Measurements from ENCODE around the gene FAM124B. TPM values are rescaled to one million over a fixed set of nuclear protein-coding genes. Genes with fewer than 3 reads are reported as not detected.

Gene FAM124B
- total RNA-seq (2014; rRNA removed; shearing (Covaris generic); ENCODE audit: low replicate concordance) = not detected in 2 replicates

DNA sequence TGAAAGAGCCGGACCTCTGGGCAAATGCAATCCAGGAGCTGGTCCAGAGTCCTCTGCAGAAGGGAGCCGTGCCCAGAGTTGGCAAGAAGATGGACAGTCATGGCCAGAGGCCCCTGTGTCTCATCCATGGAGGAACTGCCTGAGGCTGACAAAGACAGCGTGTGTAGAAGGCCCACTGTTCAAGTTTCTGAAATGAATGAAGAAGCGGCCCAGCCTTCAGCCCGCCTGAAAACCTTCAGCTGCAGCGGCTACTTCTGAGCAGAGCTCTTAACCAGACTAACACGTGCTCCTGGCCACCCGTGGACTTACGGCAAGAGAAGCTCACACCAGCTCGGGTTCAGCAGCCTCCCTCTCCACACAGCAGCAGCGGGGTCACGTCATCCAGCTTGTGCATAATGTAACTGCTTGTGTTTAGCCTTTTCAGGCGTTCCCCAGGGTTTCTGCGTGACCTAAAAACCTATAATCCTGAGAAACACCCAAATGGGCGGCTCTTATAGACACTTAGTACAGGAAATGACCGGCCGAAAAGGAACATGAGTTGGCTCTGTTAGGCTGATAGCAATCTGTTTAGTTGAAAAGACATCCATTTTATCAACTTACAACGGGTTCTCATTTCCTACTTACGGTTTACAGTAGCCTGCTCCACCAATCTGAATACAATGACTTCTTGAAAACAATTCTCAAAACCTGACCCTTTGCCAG, at the start of gene FAM124B:
FAM124B (minus strand) TSS at position 467 of the 702 bp plus-strand sequence; CDS start at position 128, 339 bp downstream.
- H3K36me3 ChIP-seq (ENCODE audit: insufficient read depth, low read length) = no peaks in the 10 kb centered on the region
- H4K20me1 ChIP-seq (ENCODE audit: insufficient read depth, low read depth, low read length) = no peaks in the 10 kb centered on the region
- no peak within 1 kb of the TSS for H3K9ac ChIP-seq (ENCODE audit: low read length)
- no peaks in the 10 kb centered on the region for H3K27me3 ChIP-seq (ENCODE audit: low read length)
- no peak within 1 kb of the TSS for H3K4me2 ChIP-seq (ENCODE audit: low read depth, low read length, poor library complexity, severe bottlenecking)
- no peaks in the 10 kb centered on the region for H3K79me2 ChIP-seq (ENCODE audit: low read length)
- no peak within 1 kb of the TSS for H2AFZ ChIP-seq (ENCODE audit: low read length)
- no peak for DNase-seq
- H3K9me3 ChIP-seq (ENCODE audit: low read length) = no peaks in the 10 kb centered on the region
- H3K4me1 ChIP-seq (ENCODE audit: low read length) = no peaks in the 10 kb centered on the region
- H3K27ac ChIP-seq (ENCODE audit: low read length) = no peak within 1 kb of the TSS
- H3K9me2 ChIP-seq (replicated peaks; ENCODE audit: insufficient read depth, low read length) = no peaks in the 10 kb centered on the region
- H3K4me3 ChIP-seq (ENCODE audit: low read length) = no peak within 1 kb of the TSS

DNA sequence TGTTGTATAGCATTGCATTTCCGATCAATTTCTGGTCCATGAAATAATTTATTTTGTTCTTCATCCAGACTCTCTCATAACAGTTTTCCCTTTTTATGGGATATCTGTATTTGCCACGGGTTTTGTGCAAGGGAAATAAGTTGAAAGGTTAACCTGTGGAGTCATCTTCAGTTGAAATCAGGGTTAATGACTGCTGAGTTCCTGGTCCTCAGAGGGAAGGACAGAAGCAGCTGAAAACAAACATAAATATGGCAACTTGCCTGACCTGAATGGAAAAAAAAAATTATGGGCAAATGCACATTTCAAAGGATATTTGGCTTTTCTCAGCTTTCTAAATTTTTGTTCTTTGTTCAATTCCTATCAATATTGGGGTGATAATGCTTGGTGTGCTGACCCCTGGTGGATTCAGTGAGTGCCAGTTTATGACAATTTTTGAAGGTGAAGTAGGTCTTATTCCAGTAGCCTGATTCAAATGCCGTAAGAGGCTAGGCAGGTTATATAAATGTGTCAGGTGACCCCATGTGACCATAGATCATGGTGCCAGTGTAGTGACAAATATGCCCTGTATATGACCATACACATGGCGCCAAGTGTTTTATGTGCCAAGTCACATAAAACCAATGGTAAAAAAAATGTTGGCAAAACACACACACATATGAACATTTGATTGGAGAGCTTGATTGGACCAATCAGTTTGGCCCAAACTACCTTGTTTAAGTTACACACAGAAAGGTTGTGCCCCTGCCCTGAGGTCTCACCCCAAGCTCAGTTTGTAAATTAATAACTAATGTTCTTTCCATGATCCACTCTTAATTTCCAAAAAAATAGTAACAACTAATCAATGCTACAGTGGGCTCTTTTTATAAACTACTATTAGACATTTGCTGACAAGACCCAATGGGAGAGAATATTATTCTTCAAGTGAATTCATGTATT, 47.6 kb upstream of the FAM124B start:
- Histone ChIP-seq H3K27me3 (ENCODE audit: low read length) (no peaks in the 10 kb centered on the region), H3K4me1 (ENCODE audit: low read length) (no peaks in the 10 kb centered on the region), H3K36me3 (ENCODE audit: insufficient read depth, low read length) (no peaks in the 10 kb centered on the region), H3K9me3 (ENCODE audit: low read length) (no peaks in the 10 kb centered on the region), H3K9me2 (replicated peaks; ENCODE audit: insufficient read depth, low read length) (no peaks in the 10 kb centered on the region), H3K9ac (ENCODE audit: low read length) (no peak overlapping the region), H2AFZ (ENCODE audit: low read length) (no peak overlapping the region), H3K4me2 (ENCODE audit: low read depth, low read length, poor library complexity, severe bottlenecking) (no peak overlapping the region), H3K4me3 (ENCODE audit: low read length) (no peak overlapping the region), H3K27ac (ENCODE audit: low read length) (no peak overlapping the region), H3K79me2 (ENCODE audit: low read length) (no peaks in the 10 kb centered on the region), H4K20me1 (ENCODE audit: insufficient read depth, low read depth, low read length) (no peaks in the 10 kb centered on the region)
- peak; percentile 66 for DNase-seq

DNA sequence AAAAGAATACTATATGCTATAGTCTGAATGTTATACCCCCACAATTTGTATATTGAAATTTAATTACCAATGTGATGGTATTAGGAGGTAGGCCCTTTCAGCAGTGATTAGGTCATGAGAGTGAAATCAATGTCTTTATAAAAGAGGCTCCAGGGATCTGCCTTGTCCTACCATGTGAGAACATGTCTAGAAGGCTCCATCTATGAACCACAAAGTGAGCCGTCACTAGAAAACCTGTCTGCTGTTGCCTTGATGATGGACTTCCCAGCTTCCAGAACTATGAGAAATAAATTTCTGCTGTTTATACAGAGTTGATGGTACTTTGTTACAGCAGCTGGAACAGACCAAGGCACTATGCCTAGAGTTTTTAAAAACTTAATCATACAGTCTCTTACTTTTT, 46.3 kb upstream of the FAM124B start:
- Histone ChIP-seq H3K36me3 (ENCODE audit: insufficient read depth, low read length) (no peaks in the 10 kb centered on the region), H3K4me1 (ENCODE audit: low read length) (no peaks in the 10 kb centered on the region), H3K9me3 (ENCODE audit: low read length) (no peaks in the 10 kb centered on the region), H3K9me2 (replicated peaks; ENCODE audit: insufficient read depth, low read length) (no peaks in the 10 kb centered on the region), H3K4me2 (ENCODE audit: low read depth, low read length, poor library complexity, severe bottlenecking) (no peak overlapping the region), H3K27me3 (ENCODE audit: low read length) (no peaks in the 10 kb centered on the region), H3K79me2 (ENCODE audit: low read length) (no peaks in the 10 kb centered on the region), H4K20me1 (ENCODE audit: insufficient read depth, low read depth, low read length) (no peaks in the 10 kb centered on the region), H3K4me3 (ENCODE audit: low read length) (no peak overlapping the region), H3K27ac (ENCODE audit: low read length) (no peak overlapping the region), H3K9ac (ENCODE audit: low read length) (no peak overlapping the region), H2AFZ (ENCODE audit: low read length) (no peak overlapping the region)
- no peak for DNase-seq

DNA sequence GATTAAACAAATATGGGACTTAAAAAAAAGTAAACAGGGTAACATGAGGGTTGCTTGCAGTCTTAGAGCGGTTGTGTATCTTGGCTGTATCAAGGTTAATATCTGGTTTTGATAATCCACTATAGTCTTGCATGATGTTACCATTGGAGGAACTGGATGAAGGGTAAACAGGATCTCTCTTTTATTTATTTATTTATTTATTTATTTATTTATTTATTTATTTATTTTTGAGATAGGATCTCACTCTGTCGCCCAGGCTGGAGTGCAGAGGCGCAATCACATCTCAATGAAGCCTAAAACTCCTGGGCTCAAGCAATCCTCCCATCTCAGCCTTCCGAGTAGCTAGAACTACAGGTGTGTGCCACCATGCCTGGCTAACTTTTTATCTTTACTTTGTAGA, 42.9 kb upstream of the FAM124B start:
- no peaks in the 10 kb centered on the region for H3K9me2 ChIP-seq (replicated peaks; ENCODE audit: insufficient read depth, low read length)
- H3K9me3 ChIP-seq (ENCODE audit: low read length) = no peaks in the 10 kb centered on the region
- no peaks in the 10 kb centered on the region for H3K27me3 ChIP-seq (ENCODE audit: low read length)
- H3K4me3 ChIP-seq (ENCODE audit: low read length) = no peak overlapping the region
- H4K20me1 ChIP-seq (ENCODE audit: insufficient read depth, low read depth, low read length) = no peaks in the 10 kb centered on the region
- H3K79me2 ChIP-seq (ENCODE audit: low read length) = no peaks in the 10 kb centered on the region
- no peak for DNase-seq
- no peak overlapping the region for H3K9ac ChIP-seq (ENCODE audit: low read length)
- no peak overlapping the region for H3K27ac ChIP-seq (ENCODE audit: low read length)
- H2AFZ ChIP-seq (ENCODE audit: low read length) = no peak overlapping the region
- no peaks in the 10 kb centered on the region for H3K36me3 ChIP-seq (ENCODE audit: insufficient read depth, low read length)
- no peaks in the 10 kb centered on the region for H3K4me1 ChIP-seq (ENCODE audit: low read length)
- no peak overlapping the region for H3K4me2 ChIP-seq (ENCODE audit: low read depth, low read length, poor library complexity, severe bottlenecking)

DNA sequence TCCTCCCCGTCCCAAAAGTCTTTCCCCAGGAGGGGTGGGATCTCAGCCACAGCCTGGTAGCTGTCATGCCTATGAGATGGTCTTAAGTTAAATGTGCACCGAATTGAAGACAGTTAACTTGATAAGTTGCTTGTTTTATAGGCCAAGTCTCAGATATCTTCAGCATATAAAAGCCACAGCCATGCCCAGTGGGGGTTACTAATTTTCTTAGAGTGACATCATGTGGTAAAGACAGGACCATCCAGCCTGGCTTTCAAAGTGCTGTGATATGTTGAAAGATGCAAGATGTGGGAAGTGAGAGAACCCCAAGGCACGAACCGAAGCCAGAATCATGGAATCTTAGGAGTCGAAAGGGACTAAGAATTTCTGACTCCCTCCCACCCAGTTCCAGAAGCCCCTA, 42.1 kb upstream of the FAM124B start:
- Histone ChIP-seq H3K4me1 (ENCODE audit: low read length) (no peaks in the 10 kb centered on the region), H3K79me2 (ENCODE audit: low read length) (no peaks in the 10 kb centered on the region), H3K36me3 (ENCODE audit: insufficient read depth, low read length) (no peaks in the 10 kb centered on the region), H3K4me3 (ENCODE audit: low read length) (no peak overlapping the region), H3K9ac (ENCODE audit: low read length) (no peak overlapping the region), H3K9me2 (replicated peaks; ENCODE audit: insufficient read depth, low read length) (no peaks in the 10 kb centered on the region), H3K9me3 (ENCODE audit: low read length) (no peaks in the 10 kb centered on the region), H3K27me3 (ENCODE audit: low read length) (no peaks in the 10 kb centered on the region), H3K27ac (ENCODE audit: low read length) (no peak overlapping the region), H2AFZ (ENCODE audit: low read length) (no peak overlapping the region), H4K20me1 (ENCODE audit: insufficient read depth, low read depth, low read length) (no peaks in the 10 kb centered on the region), H3K4me2 (ENCODE audit: low read depth, low read length, poor library complexity, severe bottlenecking) (no peak overlapping the region)
- no peak for DNase-seq

DNA sequence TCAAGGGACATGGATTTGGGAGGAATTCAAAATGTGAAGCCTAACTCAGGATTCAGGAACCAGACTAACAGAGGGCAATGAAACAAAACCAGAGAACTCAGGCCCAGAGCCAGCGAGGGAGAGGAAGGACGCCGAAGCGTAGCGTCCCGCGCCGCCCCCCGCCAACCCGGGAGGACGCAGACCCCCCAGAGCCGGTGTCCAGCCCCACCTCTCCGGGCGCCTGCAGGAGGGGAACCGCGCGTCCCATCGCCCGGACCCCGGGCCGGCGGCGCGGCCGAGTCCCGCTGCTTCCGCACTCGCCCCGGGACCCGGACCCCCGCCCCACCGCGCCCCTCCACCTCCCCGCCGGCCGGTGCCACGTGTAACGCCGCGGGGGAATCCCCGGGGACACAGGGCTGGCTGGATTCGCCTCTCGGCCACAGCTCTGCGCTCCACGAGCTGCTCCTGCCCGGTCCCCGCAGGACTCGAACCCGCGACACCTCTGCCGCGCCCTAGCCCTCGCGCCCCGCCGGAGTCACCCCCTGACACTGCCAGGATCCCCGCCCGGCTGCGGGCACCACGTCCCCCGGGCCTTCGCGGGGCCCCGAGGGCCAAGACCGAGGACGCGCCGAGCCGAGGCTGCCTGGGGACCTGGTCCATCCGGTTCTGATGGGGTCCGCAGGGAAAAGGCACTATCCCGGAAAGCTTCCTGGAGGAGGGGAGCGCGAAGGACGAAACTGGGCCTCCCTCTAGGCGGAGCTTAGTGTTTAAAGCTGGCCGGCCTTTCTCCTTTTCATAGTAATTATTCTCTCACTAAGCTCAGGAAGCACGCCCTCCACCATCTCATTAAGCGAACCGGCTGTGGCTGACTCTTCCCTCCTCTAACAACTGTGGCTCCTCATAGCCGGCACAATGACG, 40.4 kb upstream of the FAM124B start:
- no peaks in the 10 kb centered on the region for H3K36me3 ChIP-seq (ENCODE audit: insufficient read depth, low read length)

DNA sequence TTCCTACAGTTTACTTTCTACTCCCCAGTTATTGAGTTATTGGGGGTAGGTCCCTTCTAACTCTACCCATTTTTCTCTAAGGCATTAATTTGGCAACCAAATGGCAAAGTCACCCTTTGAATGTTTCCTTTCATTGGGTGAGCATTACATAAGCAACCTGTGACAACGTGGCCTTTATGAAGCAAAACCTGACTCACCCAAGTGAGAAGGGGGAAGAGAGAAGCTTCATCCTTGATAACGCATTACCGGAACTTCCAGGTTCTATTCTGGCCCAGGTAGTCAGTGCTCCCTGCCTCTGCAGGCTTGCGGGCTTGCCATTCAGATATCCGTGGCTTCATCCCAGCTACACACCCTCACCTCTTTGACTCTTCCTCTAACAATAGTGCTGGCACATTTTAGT, 39.1 kb upstream of the FAM124B start:
- Histone ChIP-seq H3K27ac (ENCODE audit: low read length) (no peak overlapping the region), H3K4me2 (ENCODE audit: low read depth, low read length, poor library complexity, severe bottlenecking) (no peak overlapping the region)
- no peak for DNase-seq

More for the DNA sequence above, 40.4 kb upstream of the FAM124B start:
- H2AFZ ChIP-seq (ENCODE audit: low read length) = no peak overlapping the region
- H3K9ac ChIP-seq (ENCODE audit: low read length) = no peak overlapping the region
- no peaks in the 10 kb centered on the region for H3K79me2 ChIP-seq (ENCODE audit: low read length)
- H3K27me3 ChIP-seq (ENCODE audit: low read length) = no peaks in the 10 kb centered on the region
- no peak for DNase-seq
- no peak overlapping the region for H3K4me2 ChIP-seq (ENCODE audit: low read depth, low read length, poor library complexity, severe bottlenecking)
- H3K9me3 ChIP-seq (ENCODE audit: low read length) = no peaks in the 10 kb centered on the region
- H3K4me3 ChIP-seq (ENCODE audit: low read length) = no peak overlapping the region
- no peaks in the 10 kb centered on the region for H3K4me1 ChIP-seq (ENCODE audit: low read length)
- no peak overlapping the region for H3K27ac ChIP-seq (ENCODE audit: low read length)
- H4K20me1 ChIP-seq (ENCODE audit: insufficient read depth, low read depth, low read length) = no peaks in the 10 kb centered on the region
- H3K9me2 ChIP-seq (replicated peaks; ENCODE audit: insufficient read depth, low read length) = no peaks in the 10 kb centered on the region

More for the DNA sequence above, 39.1 kb upstream of the FAM124B start:
- Histone ChIP-seq H3K4me3 (ENCODE audit: low read length) (no peak overlapping the region), H4K20me1 (ENCODE audit: insufficient read depth, low read depth, low read length) (no peaks in the 10 kb centered on the region), H3K9me2 (replicated peaks; ENCODE audit: insufficient read depth, low read length) (no peaks in the 10 kb centered on the region), H3K9me3 (ENCODE audit: low read length) (no peaks in the 10 kb centered on the region), H3K36me3 (ENCODE audit: insufficient read depth, low read length) (no peaks in the 10 kb centered on the region), H3K4me1 (ENCODE audit: low read length) (no peaks in the 10 kb centered on the region), H3K79me2 (ENCODE audit: low read length) (no peaks in the 10 kb centered on the region), H3K27me3 (ENCODE audit: low read length) (no peaks in the 10 kb centered on the region), H2AFZ (ENCODE audit: low read length) (no peak overlapping the region), H3K9ac (ENCODE audit: low read length) (no peak overlapping the region)

All from Karpas-422 (cell line).